ENCODE results near the gene ENTPD8.

The ENTPD8 gene

DNA sequence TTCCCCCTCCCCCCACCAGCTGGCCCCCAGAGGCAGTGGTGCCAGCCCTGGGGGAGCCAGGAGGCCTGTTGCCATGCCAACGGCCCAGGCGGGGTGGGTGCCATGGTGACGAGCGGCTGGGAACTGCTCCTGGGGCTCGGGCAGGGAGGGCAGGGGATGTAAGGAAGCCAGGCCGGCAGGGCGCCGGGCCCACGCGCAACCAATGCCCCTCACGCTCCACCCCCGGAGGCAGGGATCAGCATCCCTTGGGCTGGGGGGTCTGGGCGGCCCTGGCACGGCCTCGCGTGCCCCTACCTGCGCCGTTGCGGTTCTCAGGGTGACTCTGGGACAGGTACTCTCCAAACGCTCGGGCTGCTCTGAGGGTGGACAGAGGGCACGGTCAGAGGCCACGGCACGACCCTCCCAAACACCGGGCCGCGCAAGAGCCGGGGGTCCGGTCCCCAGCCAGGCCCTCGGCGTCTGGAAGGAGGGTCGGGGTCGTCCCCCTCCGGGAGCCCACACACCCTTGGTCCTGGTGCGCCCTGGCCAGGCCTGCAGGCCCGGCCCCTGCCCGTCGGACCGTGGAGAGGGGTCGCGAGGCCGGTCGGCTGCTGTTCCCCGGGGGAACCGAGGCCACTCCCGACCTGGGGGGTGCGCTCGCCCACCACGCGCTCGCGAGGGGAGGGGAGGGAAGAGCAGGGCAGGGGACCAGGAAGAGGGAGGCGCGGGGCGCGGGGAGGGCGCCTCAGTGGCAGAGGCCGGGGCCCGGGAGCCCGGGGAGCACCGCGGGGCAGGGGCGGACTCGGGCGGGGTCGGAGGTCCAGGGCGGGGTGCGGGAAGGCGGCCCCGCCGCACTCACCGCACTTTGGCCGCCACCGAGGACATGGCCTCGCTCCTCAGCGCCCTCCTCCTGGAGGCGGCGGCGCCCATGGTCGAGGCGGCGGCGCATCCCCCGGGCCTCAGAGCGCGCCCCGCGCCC lies 17.3 kb upstream of the ENTPD8 start:
- no peaks in the 10 kb centered on the region for H3K27me3 ChIP-seq (replicated peaks; ENCODE audit: control insufficient read depth, insufficient read depth, low read length, poor library complexity, severe bottlenecking)
- peak overlapping the region; percentile 56 for H3K4me3 ChIP-seq (ENCODE audit: insufficient read depth, low read depth, low read length, poor library complexity, severe bottlenecking)
- DNase-seq: no peak
- peak overlapping the region; percentile 41 for H3K27ac ChIP-seq (ENCODE audit: insufficient read depth, low read length, poor library complexity, severe bottlenecking)
- peaks cover 57% of the 10 kb centered on the region for H3K4me1 ChIP-seq (ENCODE audit: control insufficient read depth, insufficient read depth, low read length, poor library complexity, severe bottlenecking)
- H3K9me3 ChIP-seq (ENCODE audit: control insufficient read depth, low read length): no peaks in the 10 kb centered on the region
- peaks cover 11% of the 10 kb centered on the region for H3K36me3 ChIP-seq (ENCODE audit: control insufficient read depth, insufficient read depth, low read length)

GRCh38 chr9:137457406-137458193 lies 16.4 kb upstream of the ENTPD8 start:
- Histone ChIP-seq H3K4me1 (ENCODE audit: control insufficient read depth, insufficient read depth, low read length, poor library complexity, severe bottlenecking) (peaks cover 61% of the 10 kb centered on the region), H3K27me3 (replicated peaks; ENCODE audit: control insufficient read depth, insufficient read depth, low read length, poor library complexity, severe bottlenecking) (no peaks in the 10 kb centered on the region), H3K36me3 (ENCODE audit: control insufficient read depth, insufficient read depth, low read length) (peaks cover 11% of the 10 kb centered on the region), H3K27ac (ENCODE audit: insufficient read depth, low read length, poor library complexity, severe bottlenecking) (no peak overlapping the region), H3K4me3 (ENCODE audit: insufficient read depth, low read depth, low read length, poor library complexity, severe bottlenecking) (no peak overlapping the region), H3K9me3 (ENCODE audit: control insufficient read depth, low read length) (no peaks in the 10 kb centered on the region)
- DNase-seq: no peak

DNA sequence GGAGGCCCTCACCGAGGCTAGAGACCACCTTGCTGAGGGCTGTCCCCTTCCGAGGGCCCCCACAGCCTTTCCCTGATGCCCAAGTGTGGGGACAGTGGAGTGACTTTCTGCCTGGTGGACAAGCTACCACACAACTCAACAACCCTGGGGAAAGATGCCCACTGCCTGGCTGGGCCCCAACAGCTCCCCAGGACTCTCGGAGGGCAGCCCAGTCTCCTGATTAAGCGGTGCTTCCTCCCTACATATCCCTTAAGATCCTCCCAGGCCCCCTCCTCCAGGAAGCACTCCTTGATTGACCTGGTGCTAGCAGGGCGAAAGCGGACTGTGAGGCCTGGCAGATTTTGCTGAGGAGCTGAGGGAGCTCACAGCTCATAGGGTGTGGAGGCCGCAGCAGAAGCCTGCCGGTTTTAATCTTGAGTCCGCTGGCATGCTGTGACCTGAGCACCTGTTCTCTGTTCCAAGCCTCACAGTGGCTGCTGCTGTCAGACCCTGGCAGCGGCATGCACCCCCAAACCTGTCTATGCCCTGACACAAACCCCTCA lies 15.8 kb upstream of the ENTPD8 start:
- H3K4me3 ChIP-seq (ENCODE audit: insufficient read depth, low read depth, low read length, poor library complexity, severe bottlenecking): no peak overlapping the region
- no peak for DNase-seq
- H3K27me3 ChIP-seq (replicated peaks; ENCODE audit: control insufficient read depth, insufficient read depth, low read length, poor library complexity, severe bottlenecking): no peaks in the 10 kb centered on the region
- no peak overlapping the region for H3K27ac ChIP-seq (ENCODE audit: insufficient read depth, low read length, poor library complexity, severe bottlenecking)
- H3K9me3 ChIP-seq (ENCODE audit: control insufficient read depth, low read length): no peaks in the 10 kb centered on the region
- H3K36me3 ChIP-seq (ENCODE audit: control insufficient read depth, insufficient read depth, low read length): peaks cover 11% of the 10 kb centered on the region
- H3K4me1 ChIP-seq (ENCODE audit: control insufficient read depth, insufficient read depth, low read length, poor library complexity, severe bottlenecking): peaks cover 62% of the 10 kb centered on the region

GRCh38 chr9:137456061-137456863 lies 15.1 kb upstream of the ENTPD8 start:
- Histone ChIP-seq H3K9me3 (ENCODE audit: control insufficient read depth, low read length) (no peaks in the 10 kb centered on the region), H3K4me3 (ENCODE audit: insufficient read depth, low read depth, low read length, poor library complexity, severe bottlenecking) (no peak overlapping the region), H3K4me1 (ENCODE audit: control insufficient read depth, insufficient read depth, low read length, poor library complexity, severe bottlenecking) (peaks cover 60% of the 10 kb centered on the region), H3K27ac (ENCODE audit: insufficient read depth, low read length, poor library complexity, severe bottlenecking) (no peak overlapping the region), H3K27me3 (replicated peaks; ENCODE audit: control insufficient read depth, insufficient read depth, low read length, poor library complexity, severe bottlenecking) (no peaks in the 10 kb centered on the region), H3K36me3 (ENCODE audit: control insufficient read depth, insufficient read depth, low read length) (peaks cover 11% of the 10 kb centered on the region)
- DNase-seq: no peak

GRCh38 chr9:137455359-137455991 lies 14.3 kb upstream of the ENTPD8 start:
- no peak for DNase-seq
- peaks cover 59% of the 10 kb centered on the region for H3K4me1 ChIP-seq (ENCODE audit: control insufficient read depth, insufficient read depth, low read length, poor library complexity, severe bottlenecking)

GRCh38 chr9:137454597-137455358 lies 13.6 kb upstream of the ENTPD8 start:
- H3K4me3 ChIP-seq (ENCODE audit: insufficient read depth, low read depth, low read length, poor library complexity, severe bottlenecking): peak overlapping the region; percentile 42
- peaks cover 59% of the 10 kb centered on the region for H3K4me1 ChIP-seq (ENCODE audit: control insufficient read depth, insufficient read depth, low read length, poor library complexity, severe bottlenecking)
- no peaks in the 10 kb centered on the region for H3K27me3 ChIP-seq (replicated peaks; ENCODE audit: control insufficient read depth, insufficient read depth, low read length, poor library complexity, severe bottlenecking)
- H3K36me3 ChIP-seq (ENCODE audit: control insufficient read depth, insufficient read depth, low read length): peaks cover 11% of the 10 kb centered on the region
- no peak for DNase-seq
- peak overlapping the region; percentile 13 for H3K27ac ChIP-seq (ENCODE audit: insufficient read depth, low read length, poor library complexity, severe bottlenecking)
- H3K9me3 ChIP-seq (ENCODE audit: control insufficient read depth, low read length): no peaks in the 10 kb centered on the region

More at GRCh38 chr9:137455359-137455991, 14.3 kb upstream of the ENTPD8 start:
- Histone ChIP-seq H3K27me3 (replicated peaks; ENCODE audit: control insufficient read depth, insufficient read depth, low read length, poor library complexity, severe bottlenecking) (no peaks in the 10 kb centered on the region), H3K36me3 (ENCODE audit: control insufficient read depth, insufficient read depth, low read length) (peaks cover 11% of the 10 kb centered on the region), H3K4me3 (ENCODE audit: insufficient read depth, low read depth, low read length, poor library complexity, severe bottlenecking) (no peak overlapping the region), H3K9me3 (ENCODE audit: control insufficient read depth, low read length) (no peaks in the 10 kb centered on the region), H3K27ac (ENCODE audit: insufficient read depth, low read length, poor library complexity, severe bottlenecking) (no peak overlapping the region)

DNA sequence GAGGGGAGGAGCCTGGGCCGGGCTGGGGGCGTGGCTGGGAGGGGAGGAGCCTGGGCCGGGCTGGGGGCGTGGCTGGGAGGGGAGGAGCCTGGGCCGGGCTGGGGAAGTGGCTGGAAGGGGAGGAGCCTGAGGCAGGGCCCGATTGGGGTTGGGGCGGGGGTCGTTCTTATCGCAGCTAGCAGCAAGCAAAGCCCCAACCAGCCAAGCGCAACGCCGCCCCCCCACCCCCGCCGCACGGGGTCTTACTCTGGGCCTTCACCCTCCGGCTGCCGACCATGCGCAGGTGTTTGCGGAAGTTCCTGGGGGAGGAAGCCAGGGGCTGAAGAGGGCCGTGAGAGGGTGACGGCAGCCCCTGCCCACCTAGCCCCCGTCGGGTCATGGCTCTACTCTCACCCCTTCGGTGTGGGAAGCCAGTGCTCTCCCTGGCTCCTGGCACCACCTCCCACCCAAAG lies 13.0 kb upstream of the ENTPD8 start:
- peak in 1 of 3 donors; percentile 38 for DNase-seq
- peak overlapping the region; percentile 42 for H3K4me3 ChIP-seq (ENCODE audit: insufficient read depth, low read depth, low read length, poor library complexity, severe bottlenecking)
- H3K27ac ChIP-seq (ENCODE audit: insufficient read depth, low read length, poor library complexity, severe bottlenecking): peak overlapping the region; percentile 13

DNA sequence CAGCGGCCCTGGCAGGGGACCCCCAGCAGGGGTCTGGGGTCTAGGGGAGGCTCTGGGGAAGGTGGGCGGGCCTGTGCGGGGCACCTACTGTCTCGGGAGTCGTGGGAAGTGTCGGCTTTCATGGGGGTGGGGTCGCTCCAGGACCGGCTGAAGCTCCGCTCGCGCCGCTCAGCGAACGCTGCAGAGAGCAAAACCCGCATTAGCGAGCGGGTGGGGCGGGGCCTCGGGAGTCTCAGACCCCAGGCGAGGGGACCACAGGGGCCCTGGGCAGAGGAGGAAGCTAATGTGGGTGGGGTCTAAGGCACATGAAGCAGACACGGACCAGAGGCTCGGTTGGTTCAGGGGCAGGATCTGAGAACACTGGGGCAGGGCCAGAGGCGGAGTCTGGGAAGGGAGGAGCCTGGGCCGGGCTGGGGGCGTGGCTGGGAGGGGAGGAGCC lies 12.5 kb upstream of the ENTPD8 start:
- Histone ChIP-seq H3K4me1 (ENCODE audit: control insufficient read depth, insufficient read depth, low read length, poor library complexity, severe bottlenecking) (peaks cover 52% of the 10 kb centered on the region), H3K27ac (ENCODE audit: insufficient read depth, low read length, poor library complexity, severe bottlenecking) (no peak overlapping the region), H3K36me3 (ENCODE audit: control insufficient read depth, insufficient read depth, low read length) (peaks cover 11% of the 10 kb centered on the region), H3K9me3 (ENCODE audit: control insufficient read depth, low read length) (no peaks in the 10 kb centered on the region), H3K27me3 (replicated peaks; ENCODE audit: control insufficient read depth, insufficient read depth, low read length, poor library complexity, severe bottlenecking) (no peaks in the 10 kb centered on the region), H3K4me3 (ENCODE audit: insufficient read depth, low read depth, low read length, poor library complexity, severe bottlenecking) (no peak overlapping the region)
- DNase-seq: peak; percentile 41 to 57 (median 46)

More for the DNA sequence above, 13.0 kb upstream of the ENTPD8 start:
- Histone ChIP-seq H3K4me1 (ENCODE audit: control insufficient read depth, insufficient read depth, low read length, poor library complexity, severe bottlenecking) (peaks cover 53% of the 10 kb centered on the region), H3K9me3 (ENCODE audit: control insufficient read depth, low read length) (no peaks in the 10 kb centered on the region), H3K27me3 (replicated peaks; ENCODE audit: control insufficient read depth, insufficient read depth, low read length, poor library complexity, severe bottlenecking) (no peaks in the 10 kb centered on the region), H3K36me3 (ENCODE audit: control insufficient read depth, insufficient read depth, low read length) (peaks cover 11% of the 10 kb centered on the region)
